ENCODE measurements around the gene ABCC12. TPM values are rescaled to one million over a fixed set of nuclear protein-coding genes. Genes with fewer than 3 reads are reported as not detected.

ABCC12 gene
- total RNA-seq, 1 donor from 2014 or later: not detected

DNA sequence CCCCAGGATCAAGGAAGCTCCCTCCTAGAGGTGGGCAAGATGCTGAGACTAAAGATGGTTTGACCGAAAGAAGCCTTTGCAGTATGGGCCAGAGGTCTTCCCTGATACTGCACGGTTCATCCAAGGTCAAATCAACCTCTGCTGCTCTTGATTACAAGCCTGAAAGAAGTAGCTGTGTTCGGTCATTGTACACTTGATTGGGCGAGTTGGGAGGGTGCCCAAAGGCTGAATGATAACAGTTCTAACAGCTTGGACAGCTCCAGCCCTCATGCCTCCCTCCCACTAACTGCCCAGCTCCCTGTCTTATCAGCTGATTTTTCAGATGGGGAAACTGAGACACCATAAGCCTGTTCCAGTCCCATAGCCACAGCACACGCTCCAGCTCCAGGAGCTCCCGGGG lies 42.8 kb downstream of the ABCC12 start:
- TF ChIP-seq, protein P1, sequence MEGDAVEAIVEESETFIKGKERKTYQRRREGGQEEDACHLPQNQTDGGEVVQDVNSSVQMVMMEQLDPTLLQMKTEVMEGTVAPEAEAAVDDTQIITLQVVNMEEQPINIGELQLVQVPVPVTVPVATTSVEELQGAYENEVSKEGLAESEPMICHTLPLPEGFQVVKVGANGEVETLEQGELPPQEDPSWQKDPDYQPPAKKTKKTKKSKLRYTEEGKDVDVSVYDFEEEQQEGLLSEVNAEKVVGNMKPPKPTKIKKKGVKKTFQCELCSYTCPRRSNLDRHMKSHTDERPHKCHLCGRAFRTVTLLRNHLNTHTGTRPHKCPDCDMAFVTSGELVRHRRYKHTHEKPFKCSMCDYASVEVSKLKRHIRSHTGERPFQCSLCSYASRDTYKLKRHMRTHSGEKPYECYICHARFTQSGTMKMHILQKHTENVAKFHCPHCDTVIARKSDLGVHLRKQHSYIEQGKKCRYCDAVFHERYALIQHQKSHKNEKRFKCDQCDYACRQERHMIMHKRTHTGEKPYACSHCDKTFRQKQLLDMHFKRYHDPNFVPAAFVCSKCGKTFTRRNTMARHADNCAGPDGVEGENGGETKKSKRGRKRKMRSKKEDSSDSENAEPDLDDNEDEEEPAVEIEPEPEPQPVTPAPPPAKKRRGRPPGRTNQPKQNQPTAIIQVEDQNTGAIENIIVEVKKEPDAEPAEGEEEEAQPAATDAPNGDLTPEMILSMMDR (IDR thresholded peaks at IDR 0.05; ENCODE audit: insufficient read depth, low read length, poor library complexity, severe bottlenecking): no peak
- H3K4me3 ChIP-seq (ENCODE audit: low read depth, low read length): no peak overlapping the region
- no peaks in the 10 kb centered on the region for H3K36me3 ChIP-seq (ENCODE audit: control insufficient read depth, insufficient read depth, low read length)
- no peak for DNase-seq (ENCODE audit: low read depth)
- H3K27me3 ChIP-seq (ENCODE audit: control insufficient read depth, insufficient read depth, low read length): peaks cover 2% of the 10 kb centered on the region

DNA sequence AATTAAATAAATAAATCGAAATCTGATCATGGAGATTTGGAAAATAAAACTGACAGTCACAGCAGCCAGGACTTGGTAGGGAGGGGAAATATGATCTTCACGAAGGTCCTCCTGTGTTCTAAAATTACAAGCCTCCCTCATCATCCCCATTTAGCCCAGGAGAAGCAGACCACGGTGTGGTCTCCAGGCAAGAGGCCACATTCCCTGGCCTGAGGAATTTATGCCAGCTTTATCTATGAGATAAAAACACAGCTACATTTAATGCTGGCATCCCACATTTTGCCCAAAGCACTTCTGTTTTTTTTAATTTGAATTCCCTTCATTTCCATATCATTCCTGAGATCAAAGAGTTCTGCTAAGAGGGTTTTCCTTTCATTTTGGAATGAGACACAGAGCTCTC lies 43.2 kb downstream of the ABCC12 start:
- DNase-seq (ENCODE audit: low read depth): no peak
- peaks cover 2% of the 10 kb centered on the region for H3K27me3 ChIP-seq (ENCODE audit: control insufficient read depth, insufficient read depth, low read length)
- TF ChIP-seq, protein P1 (IDR thresholded peaks at IDR 0.05; ENCODE audit: insufficient read depth, low read length, poor library complexity, severe bottlenecking): no peak
- H3K36me3 ChIP-seq (ENCODE audit: control insufficient read depth, insufficient read depth, low read length): no peaks in the 10 kb centered on the region
- no peak overlapping the region for H3K4me3 ChIP-seq (ENCODE audit: low read depth, low read length)

DNA sequence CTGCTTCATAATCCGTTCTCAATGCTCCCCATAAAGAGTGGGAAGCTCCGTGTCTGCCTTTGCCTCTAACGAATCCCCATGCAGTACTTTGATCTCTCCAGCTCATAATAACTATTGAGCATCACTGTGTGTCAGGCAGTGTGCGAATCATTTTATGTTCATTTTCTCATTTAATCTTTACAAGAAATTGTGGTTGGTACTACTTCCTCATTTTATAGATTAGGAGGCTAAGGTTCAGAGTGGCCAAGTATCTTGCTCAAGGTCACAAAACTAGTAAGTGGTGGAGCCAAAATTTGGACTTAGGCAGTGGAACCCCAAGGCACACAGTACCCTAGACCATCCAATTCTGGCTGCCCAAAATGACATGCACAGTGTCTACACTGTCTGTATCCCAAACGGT lies 44.8 kb downstream of the ABCC12 start:
- TF ChIP-seq, protein P1 (IDR thresholded peaks at IDR 0.05; ENCODE audit: insufficient read depth, low read length, poor library complexity, severe bottlenecking): no peak
- no peaks in the 10 kb centered on the region for H3K36me3 ChIP-seq (ENCODE audit: control insufficient read depth, insufficient read depth, low read length)
- no peak for DNase-seq (ENCODE audit: low read depth)

DNA sequence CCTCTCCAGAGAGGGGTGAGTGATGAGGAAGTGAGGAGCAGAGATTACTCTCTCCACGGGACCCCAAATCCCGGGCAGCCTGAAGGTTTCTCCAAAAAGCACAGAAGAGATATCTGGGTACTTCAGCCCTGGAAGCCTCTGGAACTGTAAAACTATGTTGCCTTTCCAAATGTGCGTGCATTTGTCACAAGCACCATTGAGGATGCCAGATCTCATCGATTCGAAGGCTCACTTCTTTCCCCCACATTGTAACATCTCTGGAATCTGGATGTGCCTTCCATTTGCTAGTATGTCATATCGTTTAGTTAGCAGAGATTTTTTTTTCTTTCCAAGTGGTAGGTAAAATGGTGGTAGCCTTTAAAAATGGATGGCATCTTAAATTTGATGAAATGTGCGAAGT lies 45.8 kb downstream of the ABCC12 start:
- H3K27me3 ChIP-seq (ENCODE audit: control insufficient read depth, insufficient read depth, low read length): peaks cover 2% of the 10 kb centered on the region
- TF ChIP-seq, protein P1 (IDR thresholded peaks at IDR 0.05; ENCODE audit: insufficient read depth, low read length, poor library complexity, severe bottlenecking): no peak
- DNase-seq (ENCODE audit: low read depth): no peak

More for the DNA sequence above, 44.8 kb downstream of the ABCC12 start:
- Histone ChIP-seq H3K27me3 (ENCODE audit: control insufficient read depth, insufficient read depth, low read length) (peaks cover 2% of the 10 kb centered on the region), H3K4me3 (ENCODE audit: low read depth, low read length) (no peak overlapping the region)

DNA sequence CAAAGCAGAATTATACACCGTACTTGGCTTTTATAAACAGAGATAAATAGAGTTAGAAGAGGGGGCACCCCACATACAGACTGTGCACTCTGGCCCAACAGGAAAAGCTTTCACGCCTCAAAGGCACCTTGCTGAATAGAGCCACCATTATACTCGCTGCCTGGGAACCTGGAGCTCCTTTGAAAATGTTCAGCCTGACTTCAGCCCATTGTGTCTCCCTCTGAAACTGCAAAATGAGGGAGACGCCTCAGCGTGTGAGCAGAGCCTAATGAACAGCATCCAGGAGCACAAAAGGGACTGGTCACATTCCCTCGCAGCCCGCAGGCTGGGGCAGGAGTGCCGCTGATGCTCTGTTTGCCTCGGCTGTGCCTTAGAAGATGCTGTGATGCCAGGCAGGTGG lies 46.3 kb downstream of the ABCC12 start:
- Histone ChIP-seq H3K4me3 (ENCODE audit: low read depth, low read length) (no peak overlapping the region), H3K27me3 (ENCODE audit: control insufficient read depth, insufficient read depth, low read length) (peaks cover 2% of the 10 kb centered on the region), H3K36me3 (ENCODE audit: control insufficient read depth, insufficient read depth, low read length) (no peaks in the 10 kb centered on the region)
- no peak for DNase-seq (ENCODE audit: low read depth)
- TF ChIP-seq, protein P1 (IDR thresholded peaks at IDR 0.05; ENCODE audit: insufficient read depth, low read length, poor library complexity, severe bottlenecking): no peak

More for the DNA sequence above, 45.8 kb downstream of the ABCC12 start:
- no peak overlapping the region for H3K4me3 ChIP-seq (ENCODE audit: low read depth, low read length)
- no peaks in the 10 kb centered on the region for H3K36me3 ChIP-seq (ENCODE audit: control insufficient read depth, insufficient read depth, low read length)

DNA sequence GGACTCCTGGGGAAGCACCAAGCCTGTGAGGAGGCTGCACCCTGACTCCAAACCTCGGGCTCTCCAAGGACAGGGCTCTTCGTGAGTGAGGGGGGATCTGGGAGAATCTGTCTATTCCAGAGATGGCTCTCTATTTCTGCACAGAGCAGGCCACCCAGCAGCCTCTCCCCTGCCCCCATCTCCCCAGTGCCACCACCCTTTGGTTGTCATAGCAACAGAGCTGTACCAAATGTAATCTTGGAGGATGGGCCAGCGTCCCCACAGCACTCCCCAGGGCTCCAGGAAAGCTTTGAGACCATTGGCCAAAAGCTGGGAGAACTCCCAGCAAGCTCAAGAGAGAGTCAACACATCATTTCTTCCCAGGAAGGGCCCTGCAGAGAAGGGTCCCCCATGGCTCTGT lies 49.3 kb downstream of the ABCC12 start:
- peaks cover 4% of the 10 kb centered on the region for H3K27me3 ChIP-seq (ENCODE audit: control insufficient read depth, insufficient read depth, low read length)
- no peak overlapping the region for H3K4me3 ChIP-seq (ENCODE audit: low read depth, low read length)
- DNase-seq (ENCODE audit: low read depth): no peak
- TF ChIP-seq, protein P1 (IDR thresholded peaks at IDR 0.05; ENCODE audit: insufficient read depth, low read length, poor library complexity, severe bottlenecking): no peak
- H3K36me3 ChIP-seq (ENCODE audit: control insufficient read depth, insufficient read depth, low read length): no peaks in the 10 kb centered on the region
